Measurements from ENCODE around the gene THEMIS.

Gene THEMIS

GRCh38 chr6:127880429-127880828 is 20.4 kb downstream of the THEMIS start:
- TF ChIP-seq TAF1 (IDR thresholded peaks at IDR 0.05; ENCODE audit: borderline replicate concordance, low read depth, low read length) (no peak), POLR2A (IDR thresholded peaks at IDR 0.05; ENCODE audit: low read depth, low read length) (no peak), POLR2AphosphoS5 (IDR thresholded peaks at IDR 0.05; ENCODE audit: low read depth, low read length) (no peak)
- no peak for FAIRE-seq
- no peak for DNase-seq (ENCODE audit: insufficient read length)

- FAIRE-seq (no peak), DNase-seq (ENCODE audit: insufficient read length) (no peak)
- TF ChIP-seq POLR2AphosphoS5 (IDR thresholded peaks at IDR 0.05; ENCODE audit: low read depth, low read length) (no peak), POLR2A (IDR thresholded peaks at IDR 0.05; ENCODE audit: low read depth, low read length) (no peak), TAF1 (IDR thresholded peaks at IDR 0.05; ENCODE audit: borderline replicate concordance, low read depth, low read length) (no peak)
Observed at GRCh38 chr6:127879685-127880084, 21.2 kb downstream of the THEMIS start.

GRCh38 chr6:127878115-127878514 is 22.7 kb downstream of the THEMIS start:
- FAIRE-seq (no peak), DNase-seq (ENCODE audit: insufficient read length) (no peak)
- TF ChIP-seq TAF1 (IDR thresholded peaks at IDR 0.05; ENCODE audit: borderline replicate concordance, low read depth, low read length) (no peak), POLR2AphosphoS5 (IDR thresholded peaks at IDR 0.05; ENCODE audit: low read depth, low read length) (no peak), POLR2A (IDR thresholded peaks at IDR 0.05; ENCODE audit: low read depth, low read length) (no peak)

GRCh38 chr6:127877231-127877630 is 23.6 kb downstream of the THEMIS start:
- FAIRE-seq, result no peak
- no peak for DNase-seq (ENCODE audit: insufficient read length)
- TF ChIP-seq POLR2AphosphoS5 (IDR thresholded peaks at IDR 0.05; ENCODE audit: low read depth, low read length), result no peak
- TF ChIP-seq TAF1 (IDR thresholded peaks at IDR 0.05; ENCODE audit: borderline replicate concordance, low read depth, low read length), result no peak
- TF ChIP-seq POLR2A (IDR thresholded peaks at IDR 0.05; ENCODE audit: low read depth, low read length), result no peak

- FAIRE-seq, result no peak
- no peak for DNase-seq (ENCODE audit: insufficient read length)
Observed at GRCh38 chr6:127869772-127870404, 31.0 kb downstream of the THEMIS start.

GRCh38 chr6:127869183-127869582 is 31.7 kb downstream of the THEMIS start:
- TF ChIP-seq TAF1 (IDR thresholded peaks at IDR 0.05; ENCODE audit: borderline replicate concordance, low read depth, low read length) (no peak), POLR2AphosphoS5 (IDR thresholded peaks at IDR 0.05; ENCODE audit: low read depth, low read length) (no peak), POLR2A (IDR thresholded peaks at IDR 0.05; ENCODE audit: low read depth, low read length) (no peak)
- FAIRE-seq, result no peak
- DNase-seq (ENCODE audit: insufficient read length), result no peak

More at GRCh38 chr6:127869772-127870404, 31.0 kb downstream of the THEMIS start:
- TF ChIP-seq TAF1 (IDR thresholded peaks at IDR 0.05; ENCODE audit: borderline replicate concordance, low read depth, low read length) (no peak), POLR2AphosphoS5 (IDR thresholded peaks at IDR 0.05; ENCODE audit: low read depth, low read length) (no peak), POLR2A (IDR thresholded peaks at IDR 0.05; ENCODE audit: low read depth, low read length) (no peak)

- no peak for DNase-seq (ENCODE audit: insufficient read length)
- no peak for FAIRE-seq
- no peak for TF ChIP-seq TAF1 (IDR thresholded peaks at IDR 0.05; ENCODE audit: borderline replicate concordance, low read depth, low read length)
- no peak for TF ChIP-seq POLR2A (IDR thresholded peaks at IDR 0.05; ENCODE audit: low read depth, low read length)
- no peak for TF ChIP-seq POLR2AphosphoS5 (IDR thresholded peaks at IDR 0.05; ENCODE audit: low read depth, low read length)
Observed at GRCh38 chr6:127868338-127868737, 32.5 kb downstream of the THEMIS start.

- TF ChIP-seq POLR2A (IDR thresholded peaks at IDR 0.05; ENCODE audit: low read depth, low read length), result no peak
- TF ChIP-seq TAF1 (IDR thresholded peaks at IDR 0.05; ENCODE audit: borderline replicate concordance, low read depth, low read length), result no peak
- TF ChIP-seq POLR2AphosphoS5 (IDR thresholded peaks at IDR 0.05; ENCODE audit: low read depth, low read length), result no peak
- FAIRE-seq (no peak), DNase-seq (ENCODE audit: insufficient read length) (no peak)
Observed at GRCh38 chr6:127866766-127867165, 34.1 kb downstream of the THEMIS start.

GRCh38 chr6:127865108-127865507 is 35.8 kb downstream of the THEMIS start:
- TF ChIP-seq POLR2A (IDR thresholded peaks at IDR 0.05; ENCODE audit: low read depth, low read length) (no peak), POLR2AphosphoS5 (IDR thresholded peaks at IDR 0.05; ENCODE audit: low read depth, low read length) (no peak), TAF1 (IDR thresholded peaks at IDR 0.05; ENCODE audit: borderline replicate concordance, low read depth, low read length) (no peak)
- no peak for DNase-seq (ENCODE audit: insufficient read length)
- FAIRE-seq, result no peak

- FAIRE-seq (no peak), DNase-seq (ENCODE audit: insufficient read length) (no peak)
- no peak for TF ChIP-seq TAF1 (IDR thresholded peaks at IDR 0.05; ENCODE audit: borderline replicate concordance, low read depth, low read length)
- TF ChIP-seq POLR2A (IDR thresholded peaks at IDR 0.05; ENCODE audit: low read depth, low read length), result no peak
- no peak for TF ChIP-seq POLR2AphosphoS5 (IDR thresholded peaks at IDR 0.05; ENCODE audit: low read depth, low read length)
Observed at GRCh38 chr6:127864701-127865100, 36.2 kb downstream of the THEMIS start.

- TF ChIP-seq TAF1 (IDR thresholded peaks at IDR 0.05; ENCODE audit: borderline replicate concordance, low read depth, low read length) (no peak), POLR2AphosphoS5 (IDR thresholded peaks at IDR 0.05; ENCODE audit: low read depth, low read length) (no peak), POLR2A (IDR thresholded peaks at IDR 0.05; ENCODE audit: low read depth, low read length) (no peak)
- DNase-seq (ENCODE audit: insufficient read length) (no peak), FAIRE-seq (no peak)
Observed at GRCh38 chr6:127860723-127861122, 40.1 kb downstream of the THEMIS start.

GRCh38 chr6:127859956-127860355 is 40.9 kb downstream of the THEMIS start:
- FAIRE-seq (no peak), DNase-seq (ENCODE audit: insufficient read length) (no peak)
- TF ChIP-seq POLR2AphosphoS5 (IDR thresholded peaks at IDR 0.05; ENCODE audit: low read depth, low read length) (no peak), POLR2A (IDR thresholded peaks at IDR 0.05; ENCODE audit: low read depth, low read length) (no peak), TAF1 (IDR thresholded peaks at IDR 0.05; ENCODE audit: borderline replicate concordance, low read depth, low read length) (no peak)
